GM19025 (cell line): ENCODE measurements around the gene IQSEC1.

Source experiments
- ATAC-seq: cut with Tn5 transposase; IDR thresholded peaks from one replicate; pipeline ENCODE4 v1.9.1; 2021; ENCODE audit warnings: mild to moderate bottlenecking, low read depth, moderate library complexity; ENCODE audit not compliant: unreplicated experiment

Gene IQSEC1

GRCh38 chr3:12975748-12976522, 97.3 kb downstream of the IQSEC1 start:
- ATAC-seq, result no peak

- no peak for ATAC-seq
Observed at GRCh38 chr3:12974819-12975218, 98.4 kb downstream of the IQSEC1 start.

GRCh38 chr3:12974334-12974733, 98.9 kb downstream of the IQSEC1 start:
- no peak for ATAC-seq

- ATAC-seq, result peak; percentile 55
Observed at GRCh38 chr3:12973827-12974226, 99.4 kb downstream of the IQSEC1 start.

GRCh38 chr3:12972781-12973702, 100.2 kb downstream of the IQSEC1 start:
- no peak for ATAC-seq

- no peak for ATAC-seq
Observed at GRCh38 chr3:12972043-12972442, 101.2 kb downstream of the IQSEC1 start.

- ATAC-seq, result no peak
Observed at GRCh38 chr3:12970684-12971083, 102.5 kb downstream of the IQSEC1 start.

- no peak for ATAC-seq
Observed at GRCh38 chr3:12969486-12969885, 103.7 kb downstream of the IQSEC1 start.

- no peak for ATAC-seq
Observed at GRCh38 chr3:12968541-12968940, 104.7 kb downstream of the IQSEC1 start.

GRCh38 chr3:12967606-12968351, 105.5 kb downstream of the IQSEC1 start:
- peak; percentile 73 for ATAC-seq

- no peak for ATAC-seq
Observed at GRCh38 chr3:12966847-12967605, 106.2 kb downstream of the IQSEC1 start.

- no peak for ATAC-seq
Observed at GRCh38 chr3:12965999-12966846, 107.0 kb downstream of the IQSEC1 start.

GRCh38 chr3:12964711-12965612, 108.3 kb downstream of the IQSEC1 start:
- ATAC-seq, result no peak

GRCh38 chr3:12963922-12964701, 109.1 kb downstream of the IQSEC1 start:
- no peak for ATAC-seq

- no peak for ATAC-seq
Observed at GRCh38 chr3:12963231-12963896, 109.9 kb downstream of the IQSEC1 start.

- ATAC-seq, result no peak
Observed at GRCh38 chr3:12962292-12962691, 110.9 kb downstream of the IQSEC1 start.

- no peak for ATAC-seq
Observed at GRCh38 chr3:12961697-12962036, 111.6 kb downstream of the IQSEC1 start.
